Colonic mucosa (tissue), 4 donors: Measurements from ENCODE around the gene GABRE. TPM values are rescaled to one million over a fixed set of nuclear protein-coding genes. Genes with fewer than 3 reads are reported as not detected.

ENCODE experiments used
- DNase-seq: peaks from one replicate; pipeline ENCODE4 v3.0.0-alpha.2; 2020
- H3K27ac ChIP-seq: fragments of 200-600 bp; one replicate; pipeline ENCODE4 v1.8.0; 2021
- H3K27me3 ChIP-seq: fragments of 200-600 bp; one replicate; pipeline ENCODE4 v1.8.0; 2021
- H3K36me3 ChIP-seq: fragments of 200-600 bp; one replicate; pipeline ENCODE4 v1.8.0; 2021
- H3K4me1 ChIP-seq: fragments of 200-600 bp; one replicate; pipeline ENCODE4 v1.8.0; 2021; ENCODE audit warnings: mild to moderate bottlenecking
- H3K4me3 ChIP-seq: fragments of 200-600 bp; one replicate; pipeline ENCODE4 v1.8.0; 2021
- H3K9ac ChIP-seq, 2 donors: one replicate each; pipeline ENCODE4 v1.7.0; 2013; ENCODE audit warnings: control low read depth in 2 of 2, low read depth in 2 of 2, low read length in 2 of 2
- H3K9me3 ChIP-seq: fragments of 200-600 bp; one replicate; pipeline ENCODE4 v1.8.0; 2021
- CTCF ChIP-seq: fragments of 200-600 bp; IDR thresholded peaks from one replicate; pipeline ENCODE4 v1.8.0; 2022; ENCODE audit warnings: antibody characterized with exemption, mild to moderate bottlenecking
- intact Hi-C: fragments of 100-400 bp; cut with DNase I; formaldehyde crosslinking; loops from one replicate; pipeline ENCODE4 v1.14.1; 2022
- total RNA-seq, 2 donors: library from RNA; stranded (reverse); fragmentation: NEBNext Ultra II Directional in 1 of 2; extraction: Animal tissue kit (Norgen Biotek cat#: 25700) in 1 of 2; gene quantifications; one replicate each; pipeline ENCODE4 v1.2.1, GENCODE V29; 2021
- donor health status: healthy.
- donor health status: DM: no; HTN: no; CAD: no.
- donor health status: DM: no; HTN: no; CAD: no.

The GABRE gene
- total RNA-seq, 2 donors from 2014 or later: 6.4 to 11.9 TPM

GRCh38 chrX:151994476-151994875, 20.0 kb upstream of the GABRE start:
- Histone ChIP-seq H3K36me3 (no peaks in the 10 kb centered on the region), H3K4me1 (no peaks in the 10 kb centered on the region), H3K4me3 (no peak overlapping the region), H3K27ac (no peak overlapping the region), H3K9me3 (no peaks in the 10 kb centered on the region), H3K27me3 (no peaks in the 10 kb centered on the region), H3K9ac (no peak overlapping the region)
- no peak for TF ChIP-seq CTCF
- DNase-seq: no peak
- intact Hi-C loops: no loop called here

GRCh38 chrX:151988706-151989299, 14.3 kb upstream of the GABRE start:
- TF ChIP-seq CTCF: no peak
- intact Hi-C loops: no loop called here
- Histone ChIP-seq H3K4me1 (no peaks in the 10 kb centered on the region), H3K27me3 (no peaks in the 10 kb centered on the region), H3K4me3 (no peak overlapping the region), H3K36me3 (no peaks in the 10 kb centered on the region), H3K9me3 (no peaks in the 10 kb centered on the region), H3K27ac (no peak overlapping the region), H3K9ac (no peak overlapping the region)
- DNase-seq: no peak

- TF ChIP-seq CTCF: no peak
- Histone ChIP-seq H3K27me3 (no peaks in the 10 kb centered on the region), H3K36me3 (no peaks in the 10 kb centered on the region), H3K4me1 (no peaks in the 10 kb centered on the region), H3K27ac (no peak overlapping the region), H3K4me3 (no peak overlapping the region), H3K9ac (no peak overlapping the region), H3K9me3 (no peaks in the 10 kb centered on the region)
- no peak for DNase-seq
- intact Hi-C loops: no loop called here
Measured at GRCh38 chrX:151987108-151987507, 12.6 kb upstream of the GABRE start.

- H3K27ac ChIP-seq: no peak overlapping the region
Measured at GRCh38 chrX:151985955-151986354, 11.5 kb upstream of the GABRE start.

GRCh38 chrX:151985531-151985930, 11.1 kb upstream of the GABRE start:
- intact Hi-C loops: no loop called here
- Histone ChIP-seq H3K9ac (no peak overlapping the region), H3K9me3 (no peaks in the 10 kb centered on the region), H3K4me3 (no peak overlapping the region), H3K27me3 (no peaks in the 10 kb centered on the region), H3K36me3 (no peaks in the 10 kb centered on the region), H3K27ac (no peak overlapping the region), H3K4me1 (no peaks in the 10 kb centered on the region)
- no peak for TF ChIP-seq CTCF
- DNase-seq: no peak

More at GRCh38 chrX:151985955-151986354, 11.5 kb upstream of the GABRE start:
- intact Hi-C loops: no loop called here
- peak; percentile 35 for DNase-seq
- Histone ChIP-seq H3K4me3 (no peak overlapping the region), H3K27me3 (no peaks in the 10 kb centered on the region), H3K9me3 (no peaks in the 10 kb centered on the region), H3K9ac (no peak overlapping the region), H3K4me1 (no peaks in the 10 kb centered on the region), H3K36me3 (no peaks in the 10 kb centered on the region)
- no peak for TF ChIP-seq CTCF
